Nephron progenitor cell (in vitro differentiated cells): ENCODE measurements around the gene LYPD8.

Source experiments
- DNase-seq: peaks from one replicate; pipeline ENCODE4 v3.0.0; 2021
- H3K27ac Mint-ChIP-seq: 2 replicates; pipeline ENCODE4 v1.8.0; 2021; ENCODE audit warnings: mild to moderate bottlenecking, moderate library complexity, mixed read lengths
- H3K27me3 Mint-ChIP-seq: 2 replicates; pipeline ENCODE4 v1.8.0; 2021; ENCODE audit warnings: mild to moderate bottlenecking, low read depth, mixed read lengths; ENCODE audit not compliant: poor library complexity
- H3K36me3 Mint-ChIP-seq: 2 replicates; pipeline ENCODE4 v1.8.0; 2021; ENCODE audit warnings: low read depth, mixed read lengths
- H3K4me1 Mint-ChIP-seq: 2 replicates; pipeline ENCODE4 v1.8.0; 2021; ENCODE audit warnings: mixed read lengths
- H3K4me3 Mint-ChIP-seq: 2 replicates; pipeline ENCODE4 v1.8.0; 2021; ENCODE audit warnings: mild to moderate bottlenecking, moderate library complexity, mixed read lengths
- H3K9me3 Mint-ChIP-seq: 2 replicates; pipeline ENCODE4 v1.8.0; 2021; ENCODE audit warnings: mild to moderate bottlenecking, moderate library complexity, mixed read lengths
- TF ChIP-seq, protein P1 (sequence below): fragments of 200-600 bp; sonication (generic); IDR thresholded peaks from 2 replicates; pipeline ENCODE4 v1.5.0; 2021; ENCODE audit warnings: antibody characterized with exemption

The LYPD8 gene

DNA sequence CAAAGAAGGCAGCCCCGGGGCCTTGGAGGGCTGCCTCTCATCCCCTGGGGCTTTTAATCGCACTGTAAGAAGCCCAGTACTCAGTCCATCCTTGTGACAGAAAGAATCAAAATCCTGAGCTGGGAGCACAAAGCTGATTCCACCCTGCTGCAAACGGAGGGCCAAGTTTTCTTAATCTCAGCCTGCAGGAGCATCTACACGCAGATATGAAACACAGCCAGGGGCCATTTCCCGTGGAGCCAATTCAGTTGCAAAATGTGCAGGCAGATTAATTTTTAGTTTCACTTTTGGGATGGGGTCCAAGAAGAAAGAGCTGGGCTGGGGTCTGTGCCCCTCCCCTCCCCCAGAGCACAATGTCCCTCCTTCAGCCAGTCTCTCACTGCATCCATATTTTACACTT lies 4.4 kb downstream of the LYPD8 start:
- no peak for DNase-seq
- no peak overlapping the region for H3K4me3 Mint-ChIP-seq
- peaks cover 31% of the 10 kb centered on the region for H3K9me3 Mint-ChIP-seq
- no peak overlapping the region for H3K27ac Mint-ChIP-seq
- no peaks in the 10 kb centered on the region for H3K27me3 Mint-ChIP-seq
- H3K36me3 Mint-ChIP-seq, result no peaks in the 10 kb centered on the region
- no peaks in the 10 kb centered on the region for H3K4me1 Mint-ChIP-seq
- TF ChIP-seq, protein P1, sequence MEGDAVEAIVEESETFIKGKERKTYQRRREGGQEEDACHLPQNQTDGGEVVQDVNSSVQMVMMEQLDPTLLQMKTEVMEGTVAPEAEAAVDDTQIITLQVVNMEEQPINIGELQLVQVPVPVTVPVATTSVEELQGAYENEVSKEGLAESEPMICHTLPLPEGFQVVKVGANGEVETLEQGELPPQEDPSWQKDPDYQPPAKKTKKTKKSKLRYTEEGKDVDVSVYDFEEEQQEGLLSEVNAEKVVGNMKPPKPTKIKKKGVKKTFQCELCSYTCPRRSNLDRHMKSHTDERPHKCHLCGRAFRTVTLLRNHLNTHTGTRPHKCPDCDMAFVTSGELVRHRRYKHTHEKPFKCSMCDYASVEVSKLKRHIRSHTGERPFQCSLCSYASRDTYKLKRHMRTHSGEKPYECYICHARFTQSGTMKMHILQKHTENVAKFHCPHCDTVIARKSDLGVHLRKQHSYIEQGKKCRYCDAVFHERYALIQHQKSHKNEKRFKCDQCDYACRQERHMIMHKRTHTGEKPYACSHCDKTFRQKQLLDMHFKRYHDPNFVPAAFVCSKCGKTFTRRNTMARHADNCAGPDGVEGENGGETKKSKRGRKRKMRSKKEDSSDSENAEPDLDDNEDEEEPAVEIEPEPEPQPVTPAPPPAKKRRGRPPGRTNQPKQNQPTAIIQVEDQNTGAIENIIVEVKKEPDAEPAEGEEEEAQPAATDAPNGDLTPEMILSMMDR, result no peak

DNA sequence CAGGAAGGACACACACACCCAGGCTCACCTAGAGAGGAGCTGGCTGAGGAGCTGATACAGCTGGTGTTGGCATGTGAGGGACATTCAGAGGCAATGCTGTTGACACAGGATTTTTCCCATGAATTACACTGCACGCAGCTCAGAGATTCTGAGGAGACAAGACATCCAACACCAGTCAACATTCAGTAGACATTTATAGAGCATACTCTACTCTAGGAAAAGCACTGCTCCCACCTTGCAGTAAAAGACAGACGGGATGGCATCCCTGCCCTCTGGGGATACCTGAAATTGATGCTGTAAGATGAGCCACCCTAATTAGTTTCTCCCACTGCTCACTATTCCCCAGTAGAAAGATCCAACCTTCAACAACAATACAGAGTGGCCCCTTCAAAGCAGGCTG lies 5.1 kb downstream of the LYPD8 start:
- no peak overlapping the region for H3K4me3 Mint-ChIP-seq
- H3K9me3 Mint-ChIP-seq, result peaks cover 30% of the 10 kb centered on the region
- DNase-seq, result no peak
- no peaks in the 10 kb centered on the region for H3K27me3 Mint-ChIP-seq
- no peak overlapping the region for H3K27ac Mint-ChIP-seq
- H3K36me3 Mint-ChIP-seq, result no peaks in the 10 kb centered on the region
- H3K4me1 Mint-ChIP-seq, result no peaks in the 10 kb centered on the region
- TF ChIP-seq, protein P1, result no peak

DNA sequence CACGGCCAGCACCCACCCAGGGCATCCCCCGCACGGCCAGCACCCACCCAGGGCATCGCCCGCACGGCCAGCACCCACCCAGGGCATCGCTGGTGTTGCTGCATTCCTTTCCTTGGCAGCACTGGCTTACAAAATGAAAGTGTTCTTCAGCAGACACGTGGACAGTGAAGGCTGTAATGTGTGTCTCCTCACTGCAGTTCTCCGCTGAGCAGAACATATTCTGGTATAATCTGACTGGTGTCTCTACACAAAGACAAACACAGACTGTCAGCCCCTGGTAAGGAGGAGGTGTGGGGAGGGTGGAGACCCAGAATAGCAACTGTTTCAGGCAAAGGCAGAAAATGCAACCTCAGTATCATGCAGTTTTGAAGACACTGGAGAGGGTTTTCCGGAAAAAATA lies 7.3 kb downstream of the LYPD8 start:
- Mint-ChIP-seq H3K4me3 (no peak overlapping the region), H3K27me3 (no peaks in the 10 kb centered on the region), H3K9me3 (peaks cover 48% of the 10 kb centered on the region), H3K27ac (no peak overlapping the region), H3K4me1 (no peaks in the 10 kb centered on the region), H3K36me3 (no peaks in the 10 kb centered on the region)
- TF ChIP-seq, protein P1, result no peak
- DNase-seq, result no peak

DNA sequence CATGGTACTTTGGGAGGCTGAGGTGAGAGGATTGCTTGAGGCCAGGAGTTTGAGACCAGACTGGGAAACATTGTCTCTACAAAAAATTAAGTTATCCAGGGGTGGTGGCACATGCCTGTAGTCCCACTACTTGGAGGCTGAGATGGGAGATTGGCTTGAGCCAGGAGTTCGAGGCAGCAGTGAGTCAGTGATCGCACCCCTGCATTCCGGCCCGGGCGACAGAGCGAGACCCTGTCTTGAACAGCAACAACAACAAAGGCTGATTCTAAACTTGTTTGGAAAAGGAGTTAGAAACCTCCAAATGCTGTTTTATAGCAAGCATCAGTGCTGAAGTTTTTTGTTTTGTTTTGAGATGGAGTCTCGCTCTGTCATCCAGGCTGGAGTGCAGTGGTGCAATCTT lies 14.7 kb downstream of the LYPD8 start:
- no peaks in the 10 kb centered on the region for H3K4me1 Mint-ChIP-seq
- no peaks in the 10 kb centered on the region for H3K27me3 Mint-ChIP-seq
- peaks cover 91% of the 10 kb centered on the region for H3K9me3 Mint-ChIP-seq
- no peak overlapping the region for H3K27ac Mint-ChIP-seq
- H3K4me3 Mint-ChIP-seq, result no peak overlapping the region
- TF ChIP-seq, protein P1, result no peak
- no peak for DNase-seq
- no peaks in the 10 kb centered on the region for H3K36me3 Mint-ChIP-seq

DNA sequence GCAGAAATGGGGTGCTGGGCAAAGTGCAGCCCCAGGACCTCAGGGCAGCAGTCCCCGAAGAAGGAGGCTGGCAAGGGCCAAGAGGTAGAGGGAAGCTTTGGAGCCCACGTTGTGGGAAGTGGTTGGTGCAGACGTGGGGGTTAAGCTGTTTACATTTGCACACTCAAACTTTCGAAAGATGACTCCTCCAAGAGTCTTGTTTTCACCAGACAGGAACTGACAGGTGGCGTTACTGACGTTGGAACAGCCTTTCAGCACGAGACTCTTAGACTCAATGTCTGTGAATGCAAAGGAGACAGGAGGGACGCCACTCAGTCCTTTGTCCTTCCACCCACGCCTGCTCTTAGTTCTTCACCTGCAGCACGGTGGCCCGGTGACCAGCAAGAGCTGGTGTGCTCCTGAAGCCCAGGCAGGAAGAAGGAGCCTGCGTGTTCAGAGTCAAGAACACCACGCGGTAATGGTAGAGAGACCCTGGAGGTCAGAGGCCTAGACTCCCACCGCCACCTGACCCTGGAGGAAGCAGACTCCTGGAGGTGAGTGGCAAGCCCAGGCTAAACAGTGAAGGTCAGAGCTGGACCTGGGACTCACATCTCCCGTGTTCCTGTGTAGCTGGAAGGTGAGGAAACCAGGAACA lies 15.9 kb downstream of the LYPD8 start:
- H3K4me3 Mint-ChIP-seq, result no peak overlapping the region
- no peak overlapping the region for H3K27ac Mint-ChIP-seq
- peaks cover 91% of the 10 kb centered on the region for H3K9me3 Mint-ChIP-seq
- H3K4me1 Mint-ChIP-seq, result no peaks in the 10 kb centered on the region
- TF ChIP-seq, protein P1, result no peak
- no peaks in the 10 kb centered on the region for H3K36me3 Mint-ChIP-seq
- no peak for DNase-seq
- H3K27me3 Mint-ChIP-seq, result no peaks in the 10 kb centered on the region

DNA sequence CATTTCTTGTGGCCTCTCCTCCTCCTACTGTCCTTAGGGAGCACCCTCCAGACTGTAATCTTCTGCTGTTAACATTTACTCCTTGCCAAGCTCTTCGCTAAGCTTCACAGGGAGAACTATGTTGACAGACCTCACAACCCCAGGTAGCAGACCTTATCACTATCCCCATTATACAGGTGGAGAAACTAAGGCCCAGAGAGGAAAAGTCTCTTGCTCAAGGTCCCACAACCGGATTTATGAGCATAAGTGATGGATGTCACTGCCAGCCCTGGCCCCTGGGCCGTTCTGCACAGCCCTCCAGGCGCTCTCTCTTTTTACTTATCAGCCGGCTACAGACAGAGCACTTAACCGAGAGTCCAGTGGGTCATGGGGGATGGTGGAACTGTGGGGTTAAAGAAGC lies 18.1 kb downstream of the LYPD8 start:
- no peaks in the 10 kb centered on the region for H3K4me1 Mint-ChIP-seq
- DNase-seq, result no peak
- peaks cover 93% of the 10 kb centered on the region for H3K9me3 Mint-ChIP-seq
- TF ChIP-seq, protein P1, result no peak
- H3K36me3 Mint-ChIP-seq, result no peaks in the 10 kb centered on the region
- no peak overlapping the region for H3K4me3 Mint-ChIP-seq
- no peaks in the 10 kb centered on the region for H3K27me3 Mint-ChIP-seq
- no peak overlapping the region for H3K27ac Mint-ChIP-seq
